ENCODE measurements around the gene CPXM2. TPM values are rescaled to one million over a fixed set of nuclear protein-coding genes. Genes with fewer than 3 reads are reported as not detected.

Gene CPXM2
- polyA plus RNA-seq, 2 of the 4 experiments (the other 2 are of a cell fraction) = not detected

DNA sequence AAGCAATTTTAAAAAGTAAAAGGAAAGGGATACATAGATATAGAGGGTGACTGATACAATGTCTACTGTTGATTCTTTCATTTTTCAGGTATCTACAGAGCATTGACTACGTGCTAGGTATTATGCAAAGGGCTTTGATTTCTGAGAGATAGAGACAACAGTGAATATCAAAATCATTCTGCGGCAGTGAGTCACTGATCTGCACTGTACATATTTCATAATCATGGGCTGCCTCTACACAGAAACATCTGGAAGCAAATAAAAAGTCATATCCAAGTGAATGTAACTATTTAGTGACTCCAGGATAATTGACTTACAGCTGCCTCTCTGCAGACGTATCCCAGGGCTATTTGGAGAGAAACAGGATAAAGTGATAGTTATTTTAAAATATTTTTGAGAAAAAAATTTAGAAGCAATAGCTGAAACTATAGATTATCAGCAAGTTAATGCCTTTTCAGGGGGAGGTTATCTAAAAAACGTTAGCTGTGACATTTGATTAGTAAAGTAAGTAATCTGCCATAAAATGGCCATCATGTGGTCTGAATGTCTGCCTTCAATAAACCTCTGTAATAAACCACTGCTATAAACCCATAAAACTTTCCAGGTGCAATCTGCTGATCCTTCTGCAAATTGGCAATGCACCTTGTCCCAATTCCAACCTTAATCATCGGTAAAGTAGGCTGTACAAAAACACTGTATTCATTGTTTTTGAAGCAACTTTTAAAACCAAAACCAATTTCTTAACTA lies 43.7 kb downstream of the CPXM2 start (continued):
- TF ChIP-seq CTCF (IDR thresholded peaks at IDR 0.05) = no peak
- TF ChIP-seq POLR2A (IDR thresholded peaks at IDR 0.05; ENCODE audit: low read length) = no peak
- peak; percentile 36; the same call in 1 of the 2 replicates for TF ChIP-seq GATA3 (IDR thresholded peaks at IDR 0.05; ENCODE audit: borderline replicate concordance)
- TF ChIP-seq EP300 (IDR thresholded peaks at IDR 0.05) = peak in 1 of 2 experiments; percentile 60; a peak in 2 of 5 replicates
- TF ChIP-seq MAX (IDR thresholded peaks at IDR 0.05) = no peak
- no peak for TF ChIP-seq ZC3H11A (IDR thresholded peaks at IDR 0.05)
- TF ChIP-seq, protein P1, sequence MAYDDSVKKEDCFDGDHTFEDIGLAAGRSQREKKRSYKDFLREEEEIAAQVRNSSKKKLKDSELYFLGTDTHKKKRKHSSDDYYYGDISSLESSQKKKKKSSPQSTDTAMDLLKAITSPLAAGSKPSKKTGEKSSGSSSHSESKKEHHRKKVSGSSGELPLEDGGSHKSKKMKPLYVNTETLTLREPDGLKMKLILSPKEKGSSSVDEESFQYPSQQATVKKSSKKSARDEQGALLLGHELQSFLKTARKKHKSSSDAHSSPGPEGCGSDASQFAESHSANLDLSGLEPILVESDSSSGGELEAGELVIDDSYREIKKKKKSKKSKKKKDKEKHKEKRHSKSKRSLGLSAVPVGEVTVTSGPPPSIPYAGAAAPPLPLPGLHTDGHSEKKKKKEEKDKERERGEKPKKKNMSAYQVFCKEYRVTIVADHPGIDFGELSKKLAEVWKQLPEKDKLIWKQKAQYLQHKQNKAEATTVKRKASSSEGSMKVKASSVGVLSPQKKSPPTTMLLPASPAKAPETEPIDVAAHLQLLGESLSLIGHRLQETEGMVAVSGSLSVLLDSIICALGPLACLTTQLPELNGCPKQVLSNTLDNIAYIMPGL (CRISPR knock-in tag; IDR thresholded peaks at IDR 0.05; ENCODE audit: borderline replicate concordance) = no peak
- TF ChIP-seq RCOR1 (IDR thresholded peaks at IDR 0.05; ENCODE audit: low read depth, low read length) = no peak
- no peak for TF ChIP-seq CBX8 (IDR thresholded peaks at IDR 0.05)
- TF ChIP-seq RAD21 (conservative IDR thresholded peaks at IDR 0.05 in 1 of 2, IDR thresholded peaks at IDR 0.05 in 1 of 2) = 0 out of 5 replicates have a peak, but pooled peaks of 1 of the 2 experiments have one; percentile 15
- peak; percentile 74 for TF ChIP-seq JUNB (IDR thresholded peaks at IDR 0.05)
- no peak for TF ChIP-seq CHD4 (IDR thresholded peaks at IDR 0.05; ENCODE audit: borderline replicate concordance)
- peak; percentile 66 to 72 for TF ChIP-seq CEBPB (IDR thresholded peaks at IDR 0.05)
- TF ChIP-seq FOXS1 (CRISPR knock-in tag; IDR thresholded peaks at IDR 0.05) = no peak
- no peak for TF ChIP-seq HDAC2 (IDR thresholded peaks at IDR 0.05)
- no peak for TF ChIP-seq NPAS2 (CRISPR knock-in tag; IDR thresholded peaks at IDR 0.05; ENCODE audit: borderline replicate concordance)
- no peak for TF ChIP-seq EHF (CRISPR knock-in tag; IDR thresholded peaks at IDR 0.05)
- TF ChIP-seq CHD2 (IDR thresholded peaks at IDR 0.05; ENCODE audit: low read length, partially characterized antibody) = no peak
- TF ChIP-seq ZFP36 (IDR thresholded peaks at IDR 0.05; ENCODE audit: borderline replicate concordance, partially characterized antibody) = no peak
- TF ChIP-seq HEYL (CRISPR knock-in tag; IDR thresholded peaks at IDR 0.05) = no peak
- TF ChIP-seq, protein P2, sequence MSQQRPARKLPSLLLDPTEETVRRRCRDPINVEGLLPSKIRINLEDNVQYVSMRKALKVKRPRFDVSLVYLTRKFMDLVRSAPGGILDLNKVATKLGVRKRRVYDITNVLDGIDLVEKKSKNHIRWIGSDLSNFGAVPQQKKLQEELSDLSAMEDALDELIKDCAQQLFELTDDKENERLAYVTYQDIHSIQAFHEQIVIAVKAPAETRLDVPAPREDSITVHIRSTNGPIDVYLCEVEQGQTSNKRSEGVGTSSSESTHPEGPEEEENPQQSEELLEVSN (IDR thresholded peaks at IDR 0.05; ENCODE audit: borderline replicate concordance, low read depth) = no peak
- TF ChIP-seq SREBF2 (IDR thresholded peaks at IDR 0.05) = no peak
- TF ChIP-seq PHF8 (IDR thresholded peaks at IDR 0.05; ENCODE audit: borderline replicate concordance, low read depth) = no peak
- no peak for TF ChIP-seq NFE2L2 (conservative IDR thresholded peaks at IDR 0.05; ENCODE audit: low read length)

GRCh38 chr10:123843835-123844234 lies 47.8 kb downstream of the CPXM2 start:
- DNase-seq (ENCODE audit: low read depth in 1 of 2, low spot score in 1 of 2) = no peak
- TF ChIP-seq PHF8 (IDR thresholded peaks at IDR 0.05; ENCODE audit: borderline replicate concordance, low read depth) (no peak), HOXB5 (CRISPR knock-in tag; IDR thresholded peaks at IDR 0.05) (no peak), NPAS2 (CRISPR knock-in tag; IDR thresholded peaks at IDR 0.05; ENCODE audit: borderline replicate concordance) (no peak), CBX2 (IDR thresholded peaks at IDR 0.05; ENCODE audit: borderline replicate concordance, low read depth) (no peak), ESRRA (IDR thresholded peaks at IDR 0.05; ENCODE audit: borderline replicate concordance, low read length) (no peak), CBX8 (IDR thresholded peaks at IDR 0.05) (no peak), MYC (IDR thresholded peaks at IDR 0.05; ENCODE audit: borderline replicate concordance, low read length) (no peak), POLR2AphosphoS2 (conservative IDR thresholded peaks at IDR 0.05; ENCODE audit: low read length) (no peak)
- TF ChIP-seq, protein P1 (CRISPR knock-in tag; IDR thresholded peaks at IDR 0.05; ENCODE audit: borderline replicate concordance) = no peak
- Histone ChIP-seq H3K27ac (no peak overlapping the region), H3K4me2 (no peak overlapping the region), H3K4me3 (no peak overlapping the region), H3K9me3 (peaks cover 8% of the 10 kb centered on the region; the same call in 2 of the 3 replicates), H3K4me1 (peaks cover 17% of the 10 kb centered on the region; the same call in 2 of the 3 replicates)
- ChIA-PET POLR2A (no interaction called here), CTCF (interaction anchor here (0.6 kb wide), 1 partner anchor 67 kb away, joined by 4 read pairs; no protein-coding TSS in a partner anchor)
- WGBS (ENCODE audit: missing lambda C conversion rate) = 38% methylated on average over 4 of the region's 4 CpGs
- ATAC-seq = no peak
- FAIRE-seq = no peak
